Sigmoid colon (tissue), 7 donors: ENCODE data around the gene GPBP1. TPM values are rescaled to one million over a fixed set of nuclear protein-coding genes. Genes with fewer than 3 reads are reported as not detected.
"Not testable (repeated sequence)": the region's sequence is repeated elsewhere in the genome, so short reads cannot be mapped to it uniquely, and the experiment has no call there.

ENCODE experiments used
- DNase-seq: peaks from one replicate; pipeline ENCODE4 v3.0.0-alpha.2; 2019
- H3K27ac ChIP-seq, 4 donors: fragments of 200-600 bp; sonication (generic); one replicate each; pipeline ENCODE4 v1.5.1; 2016 to 2019; ENCODE audit warnings: mild to moderate bottlenecking in 1 of 4
- H3K27me3 ChIP-seq, 3 donors: fragments of 200-600 bp; sonication (generic); one replicate each; pipeline ENCODE4 v1.5.1; 2019; ENCODE audit warnings: mild to moderate bottlenecking in 1 of 3
- H3K36me3 ChIP-seq, 4 donors: fragments of 200-600 bp; sonication (generic); one replicate each; pipeline ENCODE4 v1.5.1; 2016 to 2019
- H3K4me1 ChIP-seq, 4 donors: fragments of 200-600 bp; sonication (generic); one replicate each; pipeline ENCODE4 v1.5.1; 2017 to 2019
- H3K4me3 ChIP-seq, 4 donors: fragments of 200-600 bp; sonication (generic); one replicate each; pipeline ENCODE4 v1.5.1; 2017 to 2019; ENCODE audit warnings: mild to moderate bottlenecking in 2 of 4, moderate library complexity in 1 of 4
- H3K9me3 ChIP-seq, 4 donors: fragments of 200-600 bp in 3 of 4; sonication (generic) in 3 of 4; one replicate each; pipeline versions ENCODE4 v1.5.1 to v1.6.1; 2013 to 2019
- CTCF ChIP-seq, 4 experiments: fragments of 450-650 bp in 3 of 4; fragments of 200-600 bp in 1 of 4; IDR thresholded peaks; one replicate each; pipeline ENCODE4 v1.5.1; 2016 to 2019; ENCODE audit warnings: antibody characterized with exemption in 4 of 4, mild to moderate bottlenecking in 3 of 4, moderate library complexity in 2 of 4
- EP300 ChIP-seq, 4 donors: sonication (generic); formaldehyde crosslinking; IDR thresholded peaks; one replicate each; pipeline ENCODE4 v1.6.1; 2017; ENCODE audit warnings: antibody characterized with exemption in 4 of 4
- POLR2A ChIP-seq, 2 donors: fragments of 450-650 bp; IDR thresholded peaks; one replicate each; pipeline ENCODE4 v1.6.1; 2016; ENCODE audit warnings: antibody characterized with exemption in 2 of 2, mild to moderate bottlenecking in 2 of 2, moderate library complexity in 2 of 2
- POLR2AphosphoS5 ChIP-seq, 4 donors: sonication (generic); formaldehyde crosslinking; IDR thresholded peaks; one replicate each; pipeline ENCODE4 v1.6.1; 2017; ENCODE audit warnings: antibody characterized with exemption in 4 of 4
- WGBS, 2 donors: extraction: QIAGEN DNeasy Blood & Tissue Kit; methylation state at CpG; one replicate each; pipeline ENCODE4 v1.1.7; 2013; 5-methylcytosine and 5-hydroxymethylcytosine counted together
- intact Hi-C: fragments of 100-400 bp; cut with DNase I; formaldehyde crosslinking; loops from one replicate; pipeline ENCODE4 v1.15.1; 2023
- polyA plus RNA-seq, 3 donors: library from polyadenylated mRNA; stranded (reverse); fragments of 200-250 nt; gene quantifications; one replicate each; pipeline ENCODE4 v1.2.3, GENCODE V29; 2013
- total RNA-seq, 4 donors: library from RNA; depleted of rRNA; stranded (reverse); fragments of >200 nt; gene quantifications; one replicate each; pipeline ENCODE4 v1.1.0, GENCODE V29; 2016
- donor health status: healthy with polysubstance abuse.
- donor health status: Bipolar disorder and iron deficiency.
- donor health status: healthy.

Gene GPBP1
- total and polyA plus RNA-seq, 7 donors = 32.4 to 69.2 (median 52.3) TPM

- TF ChIP-seq POLR2AphosphoS5 (IDR thresholded peaks at IDR 0.05) = no peak
- no peaks in the 10 kb centered on the region for H3K27me3 ChIP-seq
- no peak for DNase-seq
- H3K27ac ChIP-seq = no peak overlapping the region
- H3K4me3 ChIP-seq = no peak overlapping the region
- H3K4me1 ChIP-seq = peaks cover 0 to 61% (median 51%) of the 10 kb centered on the region in 4 donors
- no peaks in the 10 kb centered on the region for H3K9me3 ChIP-seq
- intact Hi-C loops = no loop called here
- WGBS, 2 donors = 95 to 96% methylated on average over 2 of the region's 2 CpGs
- H3K36me3 ChIP-seq = peaks cover 0 to 8% (median 4%) of the 10 kb centered on the region in 4 donors
Observed at GRCh38 chr5:57190593-57190992, 16.7 kb downstream of the GPBP1 start.

- 88 to 94% methylated on average over 5 of the region's 5 CpGs for WGBS, 2 donors
- no peak for DNase-seq
- no peak overlapping the region for H3K27ac ChIP-seq
- TF ChIP-seq EP300 (IDR thresholded peaks at IDR 0.05) = no peak
- TF ChIP-seq CTCF (IDR thresholded peaks at IDR 0.05) = no peak
- TF ChIP-seq POLR2AphosphoS5 (IDR thresholded peaks at IDR 0.05) = no peak
- TF ChIP-seq POLR2A (IDR thresholded peaks at IDR 0.05) = no peak
- H3K4me3 ChIP-seq = no peak overlapping the region
- H3K4me1 ChIP-seq = peaks cover 0 to 56% (median 45%) of the 10 kb centered on the region in 4 donors
- no peaks in the 10 kb centered on the region for H3K27me3 ChIP-seq
- peaks cover 0 to 8% (median 4%) of the 10 kb centered on the region in 4 donors for H3K36me3 ChIP-seq
- intact Hi-C loops = no loop called here
- H3K9me3 ChIP-seq = no peaks in the 10 kb centered on the region
Observed at GRCh38 chr5:57191163-57191562, 17.3 kb downstream of the GPBP1 start.

GRCh38 chr5:57191986-57192385 lies 18.1 kb downstream of the GPBP1 start:
- Histone ChIP-seq H3K36me3 (peaks cover 0 to 8% (median 4%) of the 10 kb centered on the region in 4 donors), H3K4me3 (no peak overlapping the region), H3K27ac (no peak overlapping the region), H3K9me3 (no peaks in the 10 kb centered on the region), H3K27me3 (no peaks in the 10 kb centered on the region), H3K4me1 (peaks cover 0 to 48% (median 37%) of the 10 kb centered on the region in 4 donors)
- intact Hi-C loops = no loop called here
- DNase-seq = no peak
- 86 to 89% methylated on average over 2 of the region's 2 CpGs for WGBS, 2 donors
- TF ChIP-seq CTCF (IDR thresholded peaks at IDR 0.05) (no peak), POLR2A (IDR thresholded peaks at IDR 0.05) (no peak), POLR2AphosphoS5 (IDR thresholded peaks at IDR 0.05) (no peak), EP300 (IDR thresholded peaks at IDR 0.05) (no peak)

- H3K4me3 ChIP-seq, H3K27ac ChIP-seq, DNase-seq, intact Hi-C loops, H3K36me3 ChIP-seq, H3K9me3 ChIP-seq, H3K27me3 ChIP-seq: not testable (repeated sequence)
- WGBS, 2 donors = 89% methylated on average over 6 of the region's 6 CpGs
- peaks cover 0 to 39% (median 28%) of the 10 kb centered on the region in 4 donors for H3K4me1 ChIP-seq
Observed at GRCh38 chr5:57192832-57193231, 19.0 kb downstream of the GPBP1 start.

- 89 to 92% methylated on average over 3 of the region's 3 CpGs for WGBS, 2 donors
- TF ChIP-seq POLR2AphosphoS5 (IDR thresholded peaks at IDR 0.05) (no peak), CTCF (IDR thresholded peaks at IDR 0.05) (no peak), POLR2A (IDR thresholded peaks at IDR 0.05) (no peak), EP300 (IDR thresholded peaks at IDR 0.05) (no peak)
- intact Hi-C loops = no loop called here
Observed at GRCh38 chr5:57193757-57194413, 20.0 kb downstream of the GPBP1 start.

GRCh38 chr5:57194653-57195052 lies 20.8 kb downstream of the GPBP1 start:
- no peak for DNase-seq
- Histone ChIP-seq H3K4me1 (peaks cover 0 to 21% (median 12%) of the 10 kb centered on the region in 4 donors), H3K9me3 (no peaks in the 10 kb centered on the region), H3K27ac (no peak overlapping the region), H3K4me3 (no peak overlapping the region), H3K27me3 (no peaks in the 10 kb centered on the region), H3K36me3 (peaks cover 0 to 8% (median 4%) of the 10 kb centered on the region in 4 donors)
- 95 to 96% methylated on average over 2 of the region's 2 CpGs for WGBS, 2 donors
- TF ChIP-seq POLR2A (IDR thresholded peaks at IDR 0.05) = no peak
- TF ChIP-seq CTCF (IDR thresholded peaks at IDR 0.05) = no peak
- no peak for TF ChIP-seq EP300 (IDR thresholded peaks at IDR 0.05)
- no peak for TF ChIP-seq POLR2AphosphoS5 (IDR thresholded peaks at IDR 0.05)
- intact Hi-C loops = no loop called here

More at GRCh38 chr5:57193757-57194413, 20.0 kb downstream of the GPBP1 start:
- H3K4me1 ChIP-seq = peaks cover 0 to 29% (median 18%) of the 10 kb centered on the region in 4 donors
- DNase-seq = no peak
- H3K9me3 ChIP-seq = no peaks in the 10 kb centered on the region
- H3K27ac ChIP-seq = no peak overlapping the region
- no peaks in the 10 kb centered on the region for H3K27me3 ChIP-seq
- peaks cover 0 to 8% (median 4%) of the 10 kb centered on the region in 4 donors for H3K36me3 ChIP-seq
- H3K4me3 ChIP-seq = no peak overlapping the region
